ENCODE data around the gene CNTNAP5. TPM values are rescaled to one million over a fixed set of nuclear protein-coding genes. Genes with fewer than 3 reads are reported as not detected.

The CNTNAP5 gene
- total and polyA plus RNA-seq, 12 donors: 0.08 to 4.9 (median 0.96) TPM; not detected in 5

GRCh38 chr2:124296470-124296869, 271.4 kb downstream of the CNTNAP5 start:
- TF ChIP-seq CTCF (IDR thresholded peaks at IDR 0.05): no peak
- no peak for TF ChIP-seq POLR2A (IDR thresholded peaks at IDR 0.05)
- no peak for DNase-seq
- intact Hi-C loops (cut with DNase I): no loop called here

GRCh38 chr2:124301915-124302314, 276.8 kb downstream of the CNTNAP5 start:
- H3K27me3 ChIP-seq: no peaks in the 10 kb centered on the region
- DNase-seq: no peak
- H3K4me1 ChIP-seq (replicated peaks in 1 of 2): no peaks in the 10 kb centered on the region
- H3K4me3 ChIP-seq: no peak overlapping the region
- no peaks in the 10 kb centered on the region for H3K9me3 ChIP-seq (replicated peaks in 1 of 3)
- intact Hi-C loops (cut with DNase I): no loop called here
- no peak overlapping the region for H3K27ac ChIP-seq
- H3K36me3 ChIP-seq (replicated peaks in 1 of 2): no peaks in the 10 kb centered on the region
- TF ChIP-seq POLR2A (IDR thresholded peaks at IDR 0.05) (no peak), CTCF (IDR thresholded peaks at IDR 0.05) (no peak)

More at GRCh38 chr2:124296470-124296869, 271.4 kb downstream of the CNTNAP5 start:
- Histone ChIP-seq H3K9me3 (replicated peaks in 1 of 3) (no peaks in the 10 kb centered on the region), H3K36me3 (replicated peaks in 1 of 2) (no peaks in the 10 kb centered on the region), H3K27me3 (no peaks in the 10 kb centered on the region), H3K27ac (no peak overlapping the region), H3K4me3 (no peak overlapping the region), H3K4me1 (replicated peaks in 1 of 2) (no peaks in the 10 kb centered on the region)
- whole genome bisulfite sequencing, 4 donors: 36 to 83% (median 66%) methylated on average over 2 of the region's 2 CpGs

DNA sequence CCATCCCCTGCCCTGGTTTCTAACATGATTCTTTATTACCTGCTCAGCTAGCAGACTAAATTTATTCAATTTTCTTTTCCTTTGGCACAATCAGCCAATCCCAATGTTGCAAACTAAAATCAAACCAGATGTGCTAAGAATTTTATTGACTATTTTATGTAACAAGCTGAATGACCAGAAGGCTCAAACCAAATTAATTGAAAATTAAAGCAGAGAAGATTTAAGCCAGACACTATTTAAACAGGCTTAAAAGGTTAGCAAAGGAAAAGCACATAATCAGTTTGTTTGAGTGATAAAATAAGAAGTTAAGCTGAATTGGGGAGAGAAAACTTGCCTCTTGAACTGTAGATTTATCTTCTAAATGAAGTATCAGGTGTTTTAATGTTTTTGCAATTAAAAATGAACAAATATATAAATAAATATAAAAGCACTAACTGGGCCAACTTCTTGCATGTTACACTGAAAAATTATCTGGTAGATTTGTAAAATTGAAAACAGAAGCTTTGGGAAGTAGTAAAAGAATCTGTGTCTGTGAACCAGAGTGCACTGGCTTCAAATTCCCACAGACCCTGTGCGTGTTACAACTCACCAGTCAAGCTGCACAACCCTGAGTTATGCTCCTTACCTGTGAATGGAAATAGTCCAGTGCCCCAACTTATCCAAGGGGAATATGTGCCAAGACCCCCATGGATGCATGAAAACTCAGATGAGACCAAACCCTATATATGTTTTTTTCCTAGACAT, 283.4 kb downstream of the CNTNAP5 start:
- no peaks in the 10 kb centered on the region for H3K4me1 ChIP-seq (replicated peaks in 1 of 2)
- no peak overlapping the region for H3K27ac ChIP-seq
- no peaks in the 10 kb centered on the region for H3K36me3 ChIP-seq (replicated peaks in 1 of 2)
- DNase-seq: no peak
- WGBS, 4 donors: 56 to 88% (median 71%) methylated on average over 1 of the region's 1 CpG
- intact Hi-C loops (cut with DNase I): no loop called here
- no peak for TF ChIP-seq CTCF (IDR thresholded peaks at IDR 0.05)
- no peak for TF ChIP-seq POLR2A (IDR thresholded peaks at IDR 0.05)
- H3K27me3 ChIP-seq: no peaks in the 10 kb centered on the region
- H3K9me3 ChIP-seq (replicated peaks in 1 of 3): no peaks in the 10 kb centered on the region
- no peak overlapping the region for H3K4me3 ChIP-seq

DNA sequence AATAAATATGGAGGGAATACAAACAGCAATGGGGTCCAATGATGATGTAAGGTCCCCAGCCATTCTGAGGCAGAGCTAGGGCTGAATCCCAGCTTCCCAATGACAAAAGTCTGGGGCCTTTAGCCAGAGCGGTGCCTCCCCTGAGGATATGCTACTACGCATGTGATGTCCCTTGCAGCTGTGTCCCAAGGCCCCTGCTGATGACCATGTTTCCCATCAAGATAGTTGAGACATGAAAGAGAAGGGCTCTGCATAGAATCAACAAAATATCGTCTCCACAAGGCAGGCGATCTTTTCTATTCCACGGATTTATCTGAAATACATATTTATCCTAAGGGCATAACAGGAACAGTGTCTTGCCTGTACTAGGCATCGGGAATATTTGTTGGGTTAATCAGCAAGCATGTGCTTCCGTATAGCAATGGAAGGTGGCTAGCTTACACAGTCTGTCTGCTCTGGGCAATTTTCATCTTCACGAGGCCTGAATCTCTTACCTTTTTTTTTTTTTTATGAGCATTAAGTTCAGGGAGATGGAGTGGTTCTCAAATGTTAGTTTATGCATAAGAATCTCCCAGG, 284.6 kb downstream of the CNTNAP5 start:
- Histone ChIP-seq H3K9me3 (replicated peaks in 1 of 3) (no peaks in the 10 kb centered on the region), H3K4me3 (no peak overlapping the region), H3K27me3 (no peaks in the 10 kb centered on the region), H3K4me1 (replicated peaks in 1 of 2) (no peaks in the 10 kb centered on the region), H3K36me3 (replicated peaks in 1 of 2) (no peaks in the 10 kb centered on the region), H3K27ac (no peak overlapping the region)
- TF ChIP-seq CTCF (IDR thresholded peaks at IDR 0.05): no peak
- TF ChIP-seq POLR2A (IDR thresholded peaks at IDR 0.05): no peak
- intact Hi-C loops (cut with DNase I): no loop called here
- no peak for DNase-seq
- WGBS, 4 donors: 72 to 89% (median 81%) methylated on average over 8 of the region's 8 CpGs
